ENCODE results near the gene MAN1B1.
A peak's percentile ranks its signal among the peaks of the same experiment; 100 is the strongest.
"Not testable (repeated sequence)": the region's sequence is repeated elsewhere in the genome, so short reads cannot be mapped to it uniquely, and the experiment has no call there.

MAN1B1 gene

GRCh38 chr9:137062798-137063197 is 24.0 kb upstream of the MAN1B1 start:
- H3K9me3 Mint-ChIP-seq, H3K4me1 Mint-ChIP-seq, H3K27ac Mint-ChIP-seq, H3K4me3 Mint-ChIP-seq, H3K27me3 Mint-ChIP-seq, DNase-seq, ATAC-seq: not testable (repeated sequence)

GRCh38 chr9:137063311-137064026 is 23.3 kb upstream of the MAN1B1 start:
- Mint-ChIP-seq H3K27ac (no peak overlapping the region), H3K4me1 (peaks cover 14% of the 10 kb centered on the region), H3K27me3 (no peaks in the 10 kb centered on the region), H3K9me3 (no peaks in the 10 kb centered on the region), H3K4me3 (no peak overlapping the region)
- no peak for DNase-seq
- ATAC-seq, result no peak

- peak; percentile 57 to 60 for DNase-seq
- Mint-ChIP-seq H3K9me3 (no peaks in the 10 kb centered on the region), H3K27me3 (no peaks in the 10 kb centered on the region), H3K4me3 (no peak overlapping the region), H3K27ac (no peak overlapping the region), H3K4me1 (peaks cover 22% of the 10 kb centered on the region)
- ATAC-seq, result peak; percentile 19
Observed at GRCh38 chr9:137064027-137064879, 22.5 kb upstream of the MAN1B1 start.

GRCh38 chr9:137064880-137065164 is 22.0 kb upstream of the MAN1B1 start:
- DNase-seq, result no peak
- ATAC-seq, result no peak
- no peak overlapping the region for H3K27ac Mint-ChIP-seq
- H3K4me3 Mint-ChIP-seq, result no peak overlapping the region
- no peaks in the 10 kb centered on the region for H3K9me3 Mint-ChIP-seq
- no peaks in the 10 kb centered on the region for H3K27me3 Mint-ChIP-seq
- peaks cover 25% of the 10 kb centered on the region for H3K4me1 Mint-ChIP-seq

GRCh38 chr9:137065336-137065967 is 21.3 kb upstream of the MAN1B1 start:
- H3K27ac Mint-ChIP-seq, result no peak overlapping the region
- no peaks in the 10 kb centered on the region for H3K9me3 Mint-ChIP-seq
- no peak overlapping the region for H3K4me3 Mint-ChIP-seq
- no peak for ATAC-seq
- DNase-seq, result no peak
- H3K27me3 Mint-ChIP-seq, result no peaks in the 10 kb centered on the region
- H3K4me1 Mint-ChIP-seq, result peaks cover 25% of the 10 kb centered on the region

GRCh38 chr9:137066096-137066861 is 20.5 kb upstream of the MAN1B1 start:
- Mint-ChIP-seq H3K27ac (no peak overlapping the region), H3K9me3 (no peaks in the 10 kb centered on the region), H3K4me1 (peaks cover 33% of the 10 kb centered on the region), H3K27me3 (no peaks in the 10 kb centered on the region), H3K4me3 (no peak overlapping the region)
- DNase-seq (no peak), ATAC-seq (no peak)

GRCh38 chr9:137067860-137068538 is 18.8 kb upstream of the MAN1B1 start:
- H3K27me3 Mint-ChIP-seq, result no peaks in the 10 kb centered on the region
- H3K9me3 Mint-ChIP-seq, result no peaks in the 10 kb centered on the region
- peak; percentile 69 for ATAC-seq
- H3K4me1 Mint-ChIP-seq, result peaks cover 44% of the 10 kb centered on the region
- peak; percentile 89 to 90 for DNase-seq
- no peak overlapping the region for H3K27ac Mint-ChIP-seq
- peak overlapping the region; percentile 5 to 51 for H3K4me3 Mint-ChIP-seq

GRCh38 chr9:137068539-137069507 is 18.0 kb upstream of the MAN1B1 start:
- no peak overlapping the region for H3K27ac Mint-ChIP-seq
- H3K4me3 Mint-ChIP-seq, result peak overlapping the region; percentile 72 to 75
- DNase-seq, result peak in 1 of 2 donors; percentile 10
- no peak for ATAC-seq
- H3K9me3 Mint-ChIP-seq, result no peaks in the 10 kb centered on the region
- H3K27me3 Mint-ChIP-seq, result no peaks in the 10 kb centered on the region
- peaks cover 44% of the 10 kb centered on the region for H3K4me1 Mint-ChIP-seq

- Mint-ChIP-seq H3K4me1 (peaks cover 38% of the 10 kb centered on the region), H3K27ac (no peak overlapping the region), H3K9me3 (no peaks in the 10 kb centered on the region), H3K4me3 (peak overlapping the region; percentile 72 to 75), H3K27me3 (no peaks in the 10 kb centered on the region)
- ATAC-seq (peak; percentile 29), DNase-seq (peak in 1 of 2 donors; percentile 19)
Observed at GRCh38 chr9:137069508-137070091, 17.2 kb upstream of the MAN1B1 start.

GRCh38 chr9:137070201-137070905 is 16.4 kb upstream of the MAN1B1 start, which contains the start of gene SAPCD2:
Gene SAPCD2, minus strand, starts transcription at chr9:137070557. Its CDS starts 97 bp downstream, at chr9:137070460.
- no peaks in the 10 kb centered on the region for H3K27me3 Mint-ChIP-seq
- no peaks in the 10 kb centered on the region for H3K9me3 Mint-ChIP-seq
- DNase-seq (peak; percentile 84 to 87), ATAC-seq (peak; percentile 90)
- H3K4me3 Mint-ChIP-seq, result peak within 1 kb of the TSS; percentile 83 to 86
- peak within 1 kb of the TSS; percentile 87 to 94 for H3K27ac Mint-ChIP-seq
- peaks cover 38% of the 10 kb centered on the region for H3K4me1 Mint-ChIP-seq

- Mint-ChIP-seq H3K4me1 (peaks cover 38% of the 10 kb centered on the region), H3K27ac (peak overlapping the region; percentile 45 to 87), H3K27me3 (no peaks in the 10 kb centered on the region), H3K9me3 (no peaks in the 10 kb centered on the region), H3K4me3 (peak overlapping the region; percentile 83 to 86)
- DNase-seq, result no peak
- no peak for ATAC-seq
Observed at GRCh38 chr9:137070906-137071275, 15.9 kb upstream of the MAN1B1 start.

- Mint-ChIP-seq H3K9me3 (no peaks in the 10 kb centered on the region), H3K4me1 (peaks cover 39% of the 10 kb centered on the region), H3K27ac (peak overlapping the region; percentile 45 to 87), H3K27me3 (no peaks in the 10 kb centered on the region), H3K4me3 (peak overlapping the region; percentile 83 to 86)
- DNase-seq, result no peak
- ATAC-seq, result no peak
Observed at GRCh38 chr9:137071282-137071681, 15.5 kb upstream of the MAN1B1 start.

GRCh38 chr9:137073992-137074399 is 12.8 kb upstream of the MAN1B1 start:
- DNase-seq, result no peak
- ATAC-seq, result no peak
- H3K27ac Mint-ChIP-seq, result peak overlapping the region in 1 of 2 donors; percentile 7
- peaks cover 38% of the 10 kb centered on the region for H3K4me1 Mint-ChIP-seq
- no peak overlapping the region for H3K4me3 Mint-ChIP-seq
- H3K9me3 Mint-ChIP-seq, result no peaks in the 10 kb centered on the region
- H3K27me3 Mint-ChIP-seq, result no peaks in the 10 kb centered on the region
